SIG-M5 treated with dmso at 0.1 percent for 504 hours (cell line): ENCODE measurements around the gene ATP5PD.

Source experiments
- DNase-seq: peaks from one replicate; lab custom pipeline; 2025; ENCODE audit not compliant: unreplicated experiment; lab: John Stamatoyannopoulos, UW

The ATP5PD gene

DNA sequence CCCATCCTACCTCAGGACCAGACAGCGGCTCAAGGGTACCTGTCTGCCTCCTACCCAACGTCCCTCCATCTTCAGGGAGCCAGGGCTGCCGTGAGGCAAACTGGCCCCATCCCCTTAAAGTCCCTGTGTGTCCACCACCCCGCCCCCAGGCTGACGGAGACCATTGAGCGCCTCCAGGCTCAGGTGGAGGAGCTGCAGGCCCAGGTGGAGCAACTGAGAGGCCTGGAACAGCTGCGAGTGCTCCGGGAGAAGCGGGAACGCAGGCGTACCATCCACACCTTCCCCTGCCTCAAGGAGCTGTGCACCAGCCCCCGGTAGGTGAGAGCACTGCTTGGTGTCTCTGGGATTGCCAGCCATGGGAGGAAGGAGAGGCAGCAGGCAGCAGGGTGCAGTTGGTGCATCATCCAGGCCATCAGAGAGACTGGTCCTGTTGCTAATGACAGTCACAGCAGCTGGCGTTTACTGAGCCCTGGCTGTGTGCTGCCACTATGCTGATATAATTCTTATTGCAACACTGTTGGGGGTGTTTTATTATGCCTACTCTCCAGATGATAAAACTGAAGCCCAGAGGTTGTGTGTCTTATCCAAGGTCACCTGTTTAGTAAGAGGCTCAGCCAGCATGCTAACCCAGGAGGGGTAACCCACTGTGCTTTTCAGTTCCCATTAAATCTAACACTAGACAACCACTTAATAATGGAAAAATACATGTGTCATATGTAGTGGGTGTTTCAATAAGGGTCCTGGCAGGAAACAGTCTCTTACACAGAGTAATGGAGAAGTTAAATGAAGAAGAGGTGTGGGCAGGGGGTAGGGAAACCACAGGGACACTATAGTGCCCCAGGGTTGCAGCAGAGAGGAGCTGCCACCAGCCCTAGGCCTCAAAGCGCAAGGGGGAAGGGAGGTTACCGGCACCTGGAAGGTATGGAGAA is 44.6 kb downstream of the ATP5PD start:
- DNase-seq, result no peak

DNA sequence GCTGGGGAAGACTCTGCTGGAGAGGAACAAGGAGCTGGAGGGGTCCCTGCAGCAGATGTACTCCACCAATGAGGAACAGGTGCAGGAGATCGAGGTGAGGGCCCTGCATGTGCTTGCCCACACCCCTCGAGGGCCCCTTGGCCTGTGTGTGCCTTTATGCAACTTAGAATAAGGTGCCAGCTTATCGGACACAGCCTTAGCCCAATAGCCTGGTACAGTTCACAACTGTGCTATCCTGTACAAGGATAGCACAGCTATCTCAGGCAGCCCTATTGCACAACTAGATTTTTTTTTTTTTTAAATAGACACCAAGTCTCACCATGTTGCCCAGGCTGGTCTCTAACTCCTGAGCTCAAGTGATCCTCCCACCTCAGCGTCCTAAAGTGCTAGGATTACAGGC is 47.2 kb downstream of the ATP5PD start:
- DNase-seq, result no peak

DNA sequence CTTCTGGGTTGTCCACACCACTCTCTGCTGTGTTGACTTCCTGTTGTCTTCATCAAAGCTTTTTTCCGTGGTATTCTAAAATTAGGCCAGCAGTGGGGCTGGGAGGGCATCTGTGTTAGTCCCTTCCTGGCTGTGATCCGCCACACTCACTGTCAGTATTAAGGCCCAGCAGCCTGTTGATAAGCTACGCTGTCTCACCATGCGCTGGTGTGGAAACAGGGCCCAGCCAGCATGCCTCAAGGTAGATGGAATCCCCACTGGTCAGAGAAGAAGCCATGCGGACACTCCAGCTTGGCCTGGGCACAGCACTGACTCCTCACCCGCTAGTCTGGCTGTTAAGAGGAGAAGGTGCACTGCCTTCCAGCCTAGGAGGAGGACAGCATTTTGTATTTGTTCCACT is 48.0 kb downstream of the ATP5PD start:
- DNase-seq, result no peak

DNA sequence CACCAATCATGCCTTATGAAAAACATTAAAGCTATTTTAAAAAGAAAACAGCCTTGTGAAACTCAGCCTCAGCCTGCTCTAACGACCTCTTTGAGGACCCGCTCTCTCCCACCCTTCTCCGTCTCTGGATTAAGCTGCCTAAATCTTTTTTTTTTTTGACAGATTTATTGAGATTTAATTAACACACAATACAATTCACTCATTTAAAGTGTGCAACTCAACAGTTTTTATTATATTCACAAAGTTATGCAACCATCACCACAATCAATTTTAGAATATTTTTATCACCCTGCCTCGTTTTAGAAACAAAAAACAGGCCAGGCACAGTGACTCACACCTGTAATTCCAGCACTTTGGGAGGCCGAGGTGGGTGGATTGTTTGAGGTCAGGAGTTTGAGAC is 50.9 kb downstream of the ATP5PD start:
- DNase-seq, result no peak

DNA sequence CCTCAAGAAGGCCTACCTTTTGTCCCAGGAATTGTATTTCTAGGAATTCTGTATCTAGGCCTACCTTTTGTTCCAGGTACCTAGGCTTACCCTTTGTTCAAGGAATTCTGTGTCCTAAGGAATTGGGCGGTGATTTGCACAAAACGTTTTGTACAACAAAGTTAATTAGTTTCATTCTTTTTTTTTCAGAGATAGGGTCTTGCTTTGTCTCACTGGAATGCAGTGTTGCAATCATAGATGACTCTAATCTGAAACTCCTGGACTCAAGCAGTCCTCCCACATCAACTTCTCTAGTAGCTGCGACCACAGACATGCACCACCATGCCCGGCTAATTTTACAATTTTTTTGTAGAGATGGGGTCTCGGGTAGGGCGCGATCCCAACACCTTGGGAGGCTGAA is 52.3 kb downstream of the ATP5PD start:
- DNase-seq, result peak; percentile 38

DNA sequence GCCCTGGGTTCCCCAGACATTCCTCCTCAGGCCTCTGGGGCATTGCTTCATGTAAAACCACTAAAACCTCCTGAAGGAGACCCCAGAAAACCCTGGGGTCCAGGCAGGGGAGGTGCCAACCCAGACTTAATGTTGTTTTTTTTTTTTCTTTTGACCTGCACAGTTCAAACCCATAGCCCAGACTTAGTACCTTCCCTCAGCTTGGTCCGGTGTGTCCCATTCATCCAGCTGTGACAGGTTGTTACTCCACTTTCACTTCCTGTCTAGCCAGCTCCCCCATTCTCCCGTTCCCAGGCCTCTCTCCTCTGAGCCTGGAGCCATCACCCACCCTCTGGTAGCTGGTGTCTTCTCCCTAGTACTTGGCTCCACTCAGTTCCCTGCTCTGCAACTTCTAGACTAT is 54.5 kb downstream of the ATP5PD start:
- DNase-seq, result no peak

DNA sequence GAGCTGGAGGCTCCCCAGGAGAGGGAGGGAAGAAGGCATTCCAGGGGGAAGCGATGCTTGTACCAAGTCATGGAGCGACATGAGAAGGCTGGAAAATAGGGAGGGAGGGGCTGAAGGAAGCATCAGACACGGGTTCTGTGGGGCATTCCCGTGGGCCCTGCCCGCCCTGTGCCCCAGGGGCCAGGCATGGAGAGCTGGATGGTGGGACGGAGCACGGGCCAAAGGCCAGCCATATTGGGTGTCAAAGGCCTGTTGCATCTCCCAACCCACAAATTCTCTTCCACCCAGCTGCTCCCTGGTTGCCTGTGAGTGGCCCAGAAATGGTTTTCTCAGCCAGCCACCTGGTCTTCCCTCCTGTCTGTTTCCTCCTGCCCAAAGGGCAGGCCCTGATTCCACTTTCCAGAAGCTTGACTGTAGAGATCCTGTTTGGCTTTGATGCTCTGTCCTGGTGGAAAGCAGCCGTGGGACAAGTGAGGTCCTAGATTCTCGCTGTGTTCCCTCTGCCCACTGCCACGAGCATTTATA is 56.1 kb downstream of the ATP5PD start:
- DNase-seq, result no peak
